HepG2 (cell line): ENCODE results near the gene SEC61A1. TPM values are rescaled to one million over a fixed set of nuclear protein-coding genes. Genes with fewer than 3 reads are reported as not detected.

ENCODE experiments used
- ATAC-seq: fragments of 200-7000 bp; cut with Tn5 transposase; 3 replicates; pipeline ENCODE4 v1.9.1; 2020; ENCODE audit warnings: mild to moderate bottlenecking, moderate library complexity
- BruUV-seq: library from RNA; stranded (reverse); fragments of 400-500 nt; replicated peaks from 2 replicates; lab custom pipeline; 2021; lab: Mats Ljungman, UMichigan
- CTCF ChIA-PET: fragments of 300-600 bp; formaldehyde crosslinking; extraction: SDS; loops from one replicate; lab custom pipeline; 2021; ENCODE audit warnings: low total read pairs, inconsistent platforms, low intra/inter-chr PET ratio; lab: Yijun Ruan, JAX
- POLR2A ChIA-PET: fragments of 350-600 bp; sonication (Branson Sonifier 250); formaldehyde crosslinking; loops from one replicate; lab custom pipeline; 2020; ENCODE audit warnings: antibody characterized with exemption, inconsistent platforms; lab: Yijun Ruan, JAX
- DNase-seq: peaks from one replicate; pipeline ENCODE4 v3.0.0-alpha.2; 2015; ENCODE audit warnings: low spot score
- FAIRE-seq: peaks from 3 replicates; lab custom pipeline; 2011; peaks lifted over from hg19 to GRCh38; lab: Jason Lieb, UNC
- H2AFZ ChIP-seq: one replicate; pipeline ENCODE4 v1.6.1; 2011; ENCODE audit warnings: low read length, inconsistent platforms
- H3K27ac ChIP-seq: fragments of 300-600 bp; 3 replicates; pipeline ENCODE4 v1.8.0; 2011; ENCODE audit warnings: mixed run types, mild to moderate bottlenecking, mixed read lengths, low read length, inconsistent platforms; ENCODE audit not compliant: insufficient read depth; ENCODE audit errors: extremely low read length
- H3K27me3 ChIP-seq, 2 experiments: fragments of 200-600 bp in 1 of 2; 2 replicates in 1 of 2; 3 replicates in 1 of 2; pipeline versions ENCODE4 v1.6.0 to v1.8.0; 2011; ENCODE audit warnings: low read length in 2 of 2, mild to moderate bottlenecking in 2 of 2, moderate library complexity in 2 of 2, inconsistent platforms in 1 of 2; ENCODE audit not compliant: insufficient read depth in 2 of 2, control insufficient read depth in 1 of 2
- H3K36me3 ChIP-seq, 2 experiments: fragments of 200-600 bp in 1 of 2; replicated peaks in 1 of 2; 2 replicates in 1 of 2; 3 replicates in 1 of 2; pipeline versions ENCODE4 v1.5.1 to v1.8.0; 2011; ENCODE audit warnings: low read length in 2 of 2, inconsistent platforms in 1 of 2; ENCODE audit not compliant: insufficient read depth in 2 of 2, control insufficient read depth in 1 of 2
- H3K4me1 ChIP-seq: 2 replicates; pipeline ENCODE4 v1.5.1; 2012; ENCODE audit warnings: low read length, inconsistent platforms; ENCODE audit not compliant: insufficient read depth
- H3K4me2 ChIP-seq: 2 replicates; pipeline ENCODE4 v1.6.0; 2011; ENCODE audit warnings: low read depth, low read length, inconsistent platforms
- H3K4me3 ChIP-seq, 3 experiments: fragments of 200-600 bp in 1 of 3; sonication (generic), shearing (Covaris generic) in 1 of 3; replicated peaks in 1 of 3; 2 replicates each; pipeline ENCODE4 v1.5.1; 2011 to 2016; ENCODE audit warnings: low read length in 3 of 3, inconsistent platforms in 2 of 3, low read depth in 2 of 3, mild to moderate bottlenecking in 2 of 3, control low read depth in 1 of 3, mixed read lengths in 1 of 3; ENCODE audit not compliant: insufficient read depth in 1 of 3
- H3K79me2 ChIP-seq: one replicate; pipeline ENCODE4 v1.6.1; 2011; ENCODE audit warnings: low read length, inconsistent platforms; ENCODE audit not compliant: insufficient read depth
- H3K9ac ChIP-seq: 2 replicates; pipeline ENCODE4 v1.6.0; 2011; ENCODE audit warnings: mild to moderate bottlenecking, low read depth, low read length, inconsistent platforms; ENCODE audit not compliant: insufficient read depth
- H3K9me3 ChIP-seq: 2 replicates; pipeline ENCODE4 v1.5.1; 2012; ENCODE audit warnings: mild to moderate bottlenecking, low read length
- H4K20me1 ChIP-seq: 2 replicates; pipeline ENCODE4 v1.6.0; 2011; ENCODE audit warnings: inconsistent platforms, mild to moderate bottlenecking, low read length, moderate library complexity; ENCODE audit not compliant: insufficient read depth
- ATF7 ChIP-seq, 2 experiments: fragments of 450-650 bp in 1 of 2; sonication (generic) in 1 of 2; formaldehyde crosslinking in 1 of 2; IDR thresholded peaks; 2 replicates each; pipeline versions ENCODE4 v1.4.0 to v1.6.1; 2016 to 2020; ENCODE audit warnings: antibody characterized with exemption in 1 of 2, mild to moderate bottlenecking in 1 of 2, missing genetic modification reagents in 1 of 2
- CREB1 ChIP-seq, 2 experiments: fragments of 450-650 bp in 1 of 2; IDR thresholded peaks; 2 replicates each; pipeline ENCODE4 v1.6.1; 2016 to 2017; ENCODE audit warnings: control low read depth in 1 of 2, mild to moderate bottlenecking in 1 of 2, missing compliant biosample characterization in 1 of 2, missing genetic modification characterization in 1 of 2
- CREM ChIP-seq, 2 experiments: sonication (generic) in 1 of 2; formaldehyde crosslinking in 1 of 2; IDR thresholded peaks; 2 replicates each; pipeline versions ENCODE4 v1.4.0 to v1.6.1; 2016 to 2020; ENCODE audit warnings: antibody characterized with exemption in 1 of 2, mild to moderate bottlenecking in 1 of 2, missing genetic modification reagents in 1 of 2
- FOSL2 ChIP-seq: sonication (generic); formaldehyde crosslinking; IDR thresholded peaks from 2 replicates; pipeline ENCODE4 v1.4.0; 2020; ENCODE audit warnings: missing genetic modification reagents
- SP2 ChIP-seq: sonication (generic); formaldehyde crosslinking; IDR thresholded peaks from 2 replicates; pipeline ENCODE4 v1.5.1; 2020; ENCODE audit warnings: mild to moderate bottlenecking, missing genetic modification reagents
- WGBS: methylation state at CpG from one replicate; pipeline ENCODE4 v1.1.6; 2017; ENCODE audit warnings: low lambda C conversion rate; 5-methylcytosine and 5-hydroxymethylcytosine counted together
- in situ Hi-C: cut with HindIII; loops from 2 replicates; pipeline ENCODE4 v1.10.0; 2017; ENCODE audit warnings: low pct_unique_long_range_greater_than_20kb; ENCODE audit not compliant: extremely low pct_ligation_motif_present
- intact Hi-C: fragments of 100-400 bp; cut with micrococcal nuclease; formaldehyde crosslinking; loops from one replicate; pipeline ENCODE4 v1.10.0; 2022; ENCODE audit not compliant: unreplicated experiment
- polyA plus RNA-seq, 8 experiments: library from polyadenylated mRNA; depleted of rRNA in 3 of 8; stranded (reverse) in 7 of 8; unstranded in 1 of 8; fragments of >200 nt; fragmentation: Illumina TruSeq in 4 of 8; extraction: Trizol in 4 of 8; gene quantifications; 2 replicates each; pipeline versions ENCODE4 v1.2.1 to v1.2.3, GENCODE V29; 2011 to 2016; ENCODE audit warnings: low read depth in 4 of 8, missing spikeins in 1 of 8, mixed read lengths in 1 of 8; ENCODE audit not compliant: insufficient read depth in 1 of 8
- total RNA-seq, 5 experiments: library from RNA; depleted of rRNA; stranded (reverse); fragments of >200 nt; fragmentation: Illumina TruSeq; extraction: Trizol; gene quantifications; 2 replicates each; pipeline ENCODE4 v1.2.3, GENCODE V29; 2016; ENCODE audit warnings: low read depth in 1 of 5
- TF ChIP-seq, protein P1 (sequence below): sonication (generic); formaldehyde crosslinking; IDR thresholded peaks from 2 replicates; pipeline ENCODE4 v1.4.0; 2020; ENCODE audit warnings: missing genetic modification reagents, borderline replicate concordance

Gene SEC61A1
- total and polyA plus RNA-seq, 2 of the 13 experiments (the other 11 are each of a cell fraction or from before 2014, with no cell fraction given): 170 to 203 TPM

DNA sequence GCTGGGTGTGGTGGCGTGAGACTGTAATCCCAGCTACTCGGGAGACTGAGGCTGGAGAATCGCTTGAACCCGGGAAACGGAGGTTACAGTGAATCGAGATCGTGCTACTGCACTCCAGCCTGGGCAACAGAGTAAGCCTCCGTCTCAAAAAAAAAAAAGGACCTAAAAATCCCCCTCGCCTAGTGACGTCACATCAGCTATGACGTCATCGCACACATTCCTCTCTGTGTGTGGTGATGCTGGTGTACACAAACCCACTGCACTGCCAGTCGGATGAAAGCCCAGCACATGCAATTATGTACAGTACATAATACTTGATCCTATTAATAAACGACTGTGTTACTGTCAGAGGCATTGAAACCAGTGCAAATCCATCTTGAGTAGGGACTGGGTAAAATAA, 40.2 kb upstream of the SEC61A1 start:
- no peak overlapping the region for H2AFZ ChIP-seq
- ChIA-PET POLR2A (no interaction called here), CTCF (no interaction called here)
- in situ Hi-C loops: no loop called here
- H3K79me2 ChIP-seq: no peaks in the 10 kb centered on the region
- WGBS: 80% methylated on average over 14 of the region's 14 CpGs
- DNase-seq (no peak), FAIRE-seq (no peak), ATAC-seq (no peak)
- peaks cover 9% of the 10 kb centered on the region; the same call in 1 of the 2 replicates for H3K9me3 ChIP-seq
- no peaks in the 10 kb centered on the region for H3K36me3 ChIP-seq
- H3K9ac ChIP-seq: no peak overlapping the region
- no peak overlapping the region for H3K4me3 ChIP-seq
- peaks cover 28% of the 10 kb centered on the region for H3K4me1 ChIP-seq
- no peak overlapping the region for H3K27ac ChIP-seq
- H3K27me3 ChIP-seq: 0 out of 5 replicates have a peak, but pooled peaks cover 0 to 1% of the 10 kb centered on the region in 2 experiments
- intact Hi-C loops: no loop called here
- 0 out of 2 replicates have a peak overlapping the region, but pooled peaks have one; percentile 28 for H3K4me2 ChIP-seq
- no peaks in the 10 kb centered on the region for H4K20me1 ChIP-seq
- no TSS peak for BruUV-seq
- TF ChIP-seq, protein P1, sequence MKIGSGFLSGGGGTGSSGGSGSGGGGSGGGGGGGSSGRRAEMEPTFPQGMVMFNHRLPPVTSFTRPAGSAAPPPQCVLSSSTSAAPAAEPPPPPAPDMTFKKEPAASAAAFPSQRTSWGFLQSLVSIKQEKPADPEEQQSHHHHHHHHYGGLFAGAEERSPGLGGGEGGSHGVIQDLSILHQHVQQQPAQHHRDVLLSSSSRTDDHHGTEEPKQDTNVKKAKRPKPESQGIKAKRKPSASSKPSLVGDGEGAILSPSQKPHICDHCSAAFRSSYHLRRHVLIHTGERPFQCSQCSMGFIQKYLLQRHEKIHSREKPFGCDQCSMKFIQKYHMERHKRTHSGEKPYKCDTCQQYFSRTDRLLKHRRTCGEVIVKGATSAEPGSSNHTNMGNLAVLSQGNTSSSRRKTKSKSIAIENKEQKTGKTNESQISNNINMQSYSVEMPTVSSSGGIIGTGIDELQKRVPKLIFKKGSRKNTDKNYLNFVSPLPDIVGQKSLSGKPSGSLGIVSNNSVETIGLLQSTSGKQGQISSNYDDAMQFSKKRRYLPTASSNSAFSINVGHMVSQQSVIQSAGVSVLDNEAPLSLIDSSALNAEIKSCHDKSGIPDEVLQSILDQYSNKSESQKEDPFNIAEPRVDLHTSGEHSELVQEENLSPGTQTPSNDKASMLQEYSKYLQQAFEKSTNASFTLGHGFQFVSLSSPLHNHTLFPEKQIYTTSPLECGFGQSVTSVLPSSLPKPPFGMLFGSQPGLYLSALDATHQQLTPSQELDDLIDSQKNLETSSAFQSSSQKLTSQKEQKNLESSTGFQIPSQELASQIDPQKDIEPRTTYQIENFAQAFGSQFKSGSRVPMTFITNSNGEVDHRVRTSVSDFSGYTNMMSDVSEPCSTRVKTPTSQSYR (CRISPR knock-in tag): no peak
- no peak for TF ChIP-seq FOSL2 (CRISPR knock-in tag)
- TF ChIP-seq CREB1 (IDR thresholded peaks at IDR 0.05): peak; percentile 99
- TF ChIP-seq CREB1 (CRISPR knock-in tag; IDR thresholded peaks at IDR 0.05): 0 out of 2 replicates have a peak, but pooled peaks have one; percentile 25
- TF ChIP-seq ATF7 (IDR thresholded peaks at IDR 0.05): peak; percentile 99
- no peak for TF ChIP-seq ATF7 (CRISPR knock-in tag; IDR thresholded peaks at IDR 0.05)
- no peak for TF ChIP-seq SP2 (CRISPR knock-in tag)
- peak; percentile 32; the same call in 1 of the 2 replicates for TF ChIP-seq CREM (IDR thresholded peaks at IDR 0.05)
- no peak for TF ChIP-seq CREM (CRISPR knock-in tag; IDR thresholded peaks at IDR 0.05)
